NCI-H1092 treated with DMSO at 0.1 percent for 48 hours (cell line): ENCODE results near the gene KAT7.

Experiments used
- DNase-seq: peaks from one replicate; lab custom pipeline; 2025; lab: John Stamatoyannopoulos, UW

Gene KAT7

DNA sequence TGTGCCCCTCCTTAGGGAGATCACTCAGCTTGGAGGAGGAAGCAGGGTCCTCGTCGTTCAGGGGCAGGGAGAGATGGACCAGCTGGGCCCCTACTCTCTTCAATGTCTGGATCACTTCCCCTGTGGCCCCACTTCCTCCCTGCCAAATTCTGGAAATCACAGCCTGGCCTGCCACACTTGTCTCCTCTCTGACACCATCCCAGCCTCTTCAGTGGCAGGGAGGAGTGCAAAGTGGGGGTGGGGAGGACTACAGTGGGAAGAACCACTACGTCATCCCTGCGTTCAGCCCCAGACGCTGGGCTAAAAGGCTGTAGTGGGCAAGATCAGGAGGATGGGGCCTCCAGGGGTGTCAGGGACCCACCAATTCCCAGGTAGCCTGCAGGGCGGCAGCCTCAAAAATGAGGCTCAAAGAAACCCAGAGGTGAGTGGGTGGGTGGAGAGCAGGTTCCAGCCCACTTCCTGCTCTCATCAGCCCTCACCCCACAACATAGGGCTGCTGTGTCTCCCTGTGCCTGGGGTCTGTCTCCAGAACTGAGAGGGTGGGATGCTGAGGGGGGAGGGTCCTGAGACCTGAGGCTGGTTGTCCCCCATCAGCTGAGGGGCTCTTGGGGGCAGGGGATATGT, 84.4 kb downstream of the KAT7 start:
- no peak for DNase-seq

DNA sequence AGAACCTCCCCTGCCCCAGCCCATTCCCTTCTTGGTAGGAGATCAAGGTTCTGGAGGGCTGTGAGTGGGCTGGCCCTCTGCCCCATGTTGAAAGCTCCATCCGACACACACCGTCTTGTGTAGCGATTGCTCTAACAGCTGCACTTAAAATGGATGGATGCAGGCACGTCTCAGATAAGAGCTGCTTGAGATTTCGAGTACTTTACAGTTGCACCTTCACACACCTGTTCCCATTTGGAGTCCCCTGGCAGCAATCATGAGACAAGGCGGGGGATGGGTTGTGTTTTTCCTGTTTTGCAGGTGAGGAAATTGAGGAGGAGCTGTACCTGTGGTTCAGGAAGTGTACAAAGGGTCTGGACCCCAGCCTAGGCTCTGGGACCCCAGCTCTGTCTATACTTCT, 85.0 kb downstream of the KAT7 start:
- DNase-seq: no peak

DNA sequence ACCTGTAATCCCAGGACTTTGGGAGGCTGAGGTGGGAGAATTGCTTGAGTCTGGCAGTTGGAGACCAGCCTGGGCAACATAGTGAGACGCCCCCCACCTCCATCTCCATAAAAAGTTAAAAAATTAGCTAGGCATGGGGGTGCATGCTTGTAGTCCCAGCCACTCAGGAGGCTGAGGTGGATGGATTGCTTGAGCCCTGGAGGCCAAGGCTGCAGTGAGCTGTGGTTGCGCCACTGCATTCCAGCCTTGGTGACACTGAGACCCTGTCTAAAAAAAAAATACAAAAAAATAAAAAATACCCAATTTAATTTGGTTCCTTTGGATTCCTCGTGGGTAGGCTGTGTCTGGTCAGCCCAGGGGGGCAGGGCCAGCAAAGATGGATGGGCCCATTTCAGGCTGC, 85.4 kb downstream of the KAT7 start:
- DNase-seq: no peak

DNA sequence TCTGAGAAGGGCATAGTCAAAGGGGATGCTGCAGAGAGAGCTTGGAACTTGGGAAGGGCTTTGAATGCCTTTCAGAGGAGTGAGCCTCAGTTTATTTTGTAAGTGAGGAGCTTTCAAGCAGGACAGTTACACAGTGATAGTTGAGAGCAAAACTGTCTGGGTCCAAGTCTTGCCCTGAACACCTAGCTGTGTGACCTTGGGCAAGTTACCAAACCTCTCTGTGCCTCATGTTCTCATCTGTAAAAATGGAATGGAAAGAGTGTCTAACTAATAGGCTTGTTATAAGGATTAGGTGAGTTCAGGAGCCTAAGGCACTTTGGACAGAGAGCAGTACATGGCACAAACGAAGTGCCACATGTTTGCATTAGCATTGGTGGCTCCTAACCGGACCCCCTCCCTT, 86.4 kb downstream of the KAT7 start:
- no peak for DNase-seq

DNA sequence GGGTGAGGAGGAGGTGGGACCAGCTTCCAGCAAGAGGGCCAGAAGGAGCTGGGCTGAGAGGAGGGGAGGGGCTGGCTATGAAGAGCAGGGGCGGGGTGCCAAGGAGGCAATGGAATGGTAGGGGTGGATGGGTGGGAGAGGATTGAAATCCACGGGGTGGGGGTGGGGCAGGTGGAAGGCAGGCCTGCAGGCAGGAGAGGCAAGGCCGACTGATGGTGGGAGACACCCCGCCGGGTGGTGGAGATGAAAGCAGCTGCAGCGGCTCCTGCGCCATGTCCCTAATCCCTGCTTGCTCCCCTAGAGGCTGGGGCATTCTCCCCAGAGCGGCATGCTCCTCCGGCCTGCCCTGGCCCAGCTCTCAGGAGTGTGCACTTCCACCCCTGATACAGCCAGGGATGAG, 87.2 kb downstream of the KAT7 start:
- DNase-seq: no peak

DNA sequence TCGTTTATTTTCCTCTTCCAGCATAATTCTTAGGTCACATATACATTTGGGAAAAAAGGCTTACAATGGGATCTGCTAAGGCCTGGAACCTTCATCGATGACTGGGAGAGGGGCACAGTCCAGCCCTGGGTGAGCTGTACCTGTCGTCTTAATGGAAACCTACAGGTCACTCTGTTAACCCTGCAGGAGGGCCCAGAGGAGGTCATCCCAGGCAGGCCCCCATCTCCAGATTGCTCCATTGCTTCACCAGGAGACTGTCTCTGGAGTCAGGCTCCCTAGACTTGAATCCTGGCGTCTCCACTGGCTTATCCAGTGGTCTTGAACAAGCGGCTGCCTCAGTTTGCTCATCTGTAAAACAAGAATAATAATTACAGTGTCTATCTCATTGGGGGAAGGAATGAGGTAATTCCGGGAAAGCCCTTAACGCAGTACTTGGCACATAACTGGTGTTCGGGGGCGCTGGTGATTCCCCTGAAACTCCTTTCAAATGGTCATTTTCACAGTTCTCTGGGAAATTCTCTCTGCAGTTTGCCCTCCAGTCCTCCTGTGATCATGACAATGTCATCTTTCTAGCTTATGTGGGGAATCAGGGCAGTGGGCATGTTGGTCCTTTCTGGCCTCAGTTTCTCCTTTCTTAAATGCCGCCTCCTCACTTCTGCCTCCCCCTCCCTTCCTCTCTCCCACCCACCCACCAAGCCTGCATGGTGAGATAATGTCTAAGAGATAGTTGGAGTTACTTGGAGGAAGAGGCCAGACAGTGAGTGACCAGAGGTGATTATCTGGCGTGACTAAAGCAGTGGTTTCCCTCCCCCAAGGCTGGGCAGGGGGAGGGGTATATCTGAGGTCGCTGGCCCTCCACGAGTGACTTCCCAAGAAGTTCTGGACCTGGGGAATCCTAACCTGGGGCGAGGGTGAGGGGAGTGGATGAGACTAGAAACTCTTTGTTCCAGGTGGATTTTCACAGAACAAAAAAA, 90.7 kb downstream of the KAT7 start:
- DNase-seq: no peak

GRCh38 chr17:49880291-49881053, 92.0 kb downstream of the KAT7 start:
- peak; percentile 8 for DNase-seq

DNA sequence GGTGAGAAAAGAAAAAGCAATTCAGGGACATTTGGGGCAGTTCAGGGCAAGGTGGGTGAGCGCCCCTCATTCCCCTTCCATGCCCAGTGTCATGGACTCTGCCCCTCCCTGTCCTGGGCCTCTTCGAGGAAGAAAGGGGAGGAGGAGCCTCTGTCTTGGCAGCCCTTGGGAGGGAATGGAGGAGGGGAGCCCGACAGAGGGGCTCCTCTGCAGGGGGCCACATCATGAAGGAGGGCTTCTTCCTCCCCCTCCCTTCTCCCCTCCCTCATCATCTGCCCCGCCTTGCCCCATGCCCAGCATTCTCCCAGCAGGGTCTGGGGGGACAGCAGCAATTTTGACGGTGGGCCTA, 92.5 kb downstream of the KAT7 start:
- no peak for DNase-seq

GRCh38 chr17:49882434-49882833, 94.0 kb downstream of the KAT7 start:
- DNase-seq: no peak
